A673 (cell line): Measurements from ENCODE around the gene TRERF1. TPM values are rescaled to one million over a fixed set of nuclear protein-coding genes. Genes with fewer than 3 reads are reported as not detected.

Experiments used
- BruUV-seq: library from RNA; stranded (reverse); fragments of 400-500 nt; replicated peaks from 2 replicates; lab custom pipeline; 2021; lab: Mats Ljungman, UMichigan
- CTCF ChIA-PET: fragments of 300-600 bp; sonication (Branson Sonifier 250); formaldehyde crosslinking; loops from one replicate; lab custom pipeline; 2022; ENCODE audit warnings: antibody characterized with exemption; lab: Charles Lee
- POLR2A ChIA-PET: fragments of 300-600 bp; sonication (Branson Sonifier 250); formaldehyde crosslinking; loops from one replicate; lab custom pipeline; 2022; ENCODE audit warnings: antibody characterized with exemption; ENCODE audit not compliant: low non-redundant PET; lab: Charles Lee
- DNase-seq: peaks from one replicate; pipeline ENCODE4 v3.0.0-alpha.2; 2015; ENCODE audit warnings: low spot score
- H3K27ac ChIP-seq: fragments of 200-600 bp; sonication (generic); 2 replicates; pipeline ENCODE4 v1.5.1; 2016; ENCODE audit warnings: mixed run types, low read depth, mild to moderate bottlenecking, mixed read lengths, antibody characterized with exemption, low read length; ENCODE audit not compliant: poor library complexity, severe bottlenecking
- H3K27me3 ChIP-seq: fragments of 200-600 bp; sonication (generic); replicated peaks from 2 replicates; pipeline ENCODE4 v1.6.1; 2017; ENCODE audit warnings: mixed run types, low read depth, mild to moderate bottlenecking, mixed read lengths, antibody characterized with exemption, low read length; ENCODE audit not compliant: insufficient read depth, poor library complexity
- H3K36me3 ChIP-seq: fragments of 200-600 bp; sonication (generic); 2 replicates; pipeline ENCODE4 v1.6.1; 2016; ENCODE audit warnings: mixed run types, mild to moderate bottlenecking, mixed read lengths, antibody characterized with exemption, low read length; ENCODE audit not compliant: insufficient read depth, poor library complexity, severe bottlenecking
- H3K4me1 ChIP-seq: fragments of 200-600 bp; sonication (generic); 2 replicates; pipeline ENCODE4 v1.6.1; 2017; ENCODE audit warnings: mixed run types, mild to moderate bottlenecking, mixed read lengths, antibody characterized with exemption, low read length; ENCODE audit not compliant: insufficient read depth, poor library complexity, severe bottlenecking
- H3K4me3 ChIP-seq: fragments of 200-600 bp; sonication (generic); 2 replicates; pipeline ENCODE4 v1.5.1; 2016; ENCODE audit warnings: low read depth, mixed run types, mild to moderate bottlenecking, mixed read lengths, low read length; ENCODE audit not compliant: poor library complexity, severe bottlenecking
- H3K9me3 ChIP-seq: fragments of 200-600 bp; sonication (generic); 2 replicates; pipeline ENCODE4 v1.6.1; 2016; ENCODE audit warnings: mixed run types, low read depth, mild to moderate bottlenecking, mixed read lengths, antibody characterized with exemption, low read length; ENCODE audit not compliant: poor library complexity, severe bottlenecking
- EZH2 ChIP-seq: fragments of 200-600 bp; sonication (generic); IDR thresholded peaks from 2 replicates; pipeline ENCODE4 v1.6.1; 2017; ENCODE audit warnings: borderline replicate concordance, low read depth, mild to moderate bottlenecking, mixed read lengths, antibody characterized with exemption, low read length; ENCODE audit not compliant: poor library complexity, severe bottlenecking
- intact Hi-C: fragments of 100-400 bp; cut with micrococcal nuclease; formaldehyde crosslinking; loops from one replicate; pipeline ENCODE4 v1.10.0; 2022; ENCODE audit not compliant: unreplicated experiment
- total RNA-seq: library from RNA; stranded (reverse); gene quantifications from 2 replicates; pipeline ENCODE4 v1.2.3, GENCODE V29; 2021
- TF ChIP-seq, protein P1 (sequence below): fragments of 300-800, 200-600 bp; sonication (generic); conservative IDR thresholded peaks from 2 replicates; pipeline ENCODE4 v1.5.1; 2017; ENCODE audit warnings: low read depth, mild to moderate bottlenecking, antibody characterized with exemption, low read length, moderate library complexity, mixed read lengths

Gene TRERF1
- total RNA-seq, 1 experiment from 2014 or later: 9.5 TPM

DNA sequence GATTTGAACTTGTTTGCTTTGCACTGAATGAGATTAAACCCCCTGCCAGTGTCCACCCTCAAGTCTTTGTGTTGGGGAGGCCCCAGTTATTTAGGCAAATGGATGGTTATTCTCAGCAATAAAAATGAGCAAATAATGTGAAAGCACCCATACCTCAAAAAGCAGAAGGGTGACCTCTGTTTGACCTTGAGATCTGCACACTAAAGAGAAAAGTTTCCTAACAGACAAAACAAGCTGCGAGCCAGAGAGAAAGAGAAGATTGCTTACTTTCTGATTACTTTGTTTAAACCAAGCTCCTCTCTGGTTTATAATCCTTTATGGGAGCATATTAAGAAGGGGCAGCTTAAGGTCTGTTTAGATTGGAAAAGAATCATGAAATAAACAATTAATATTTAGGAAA, 30.4 kb upstream of the TRERF1 start:
- H3K27me3 ChIP-seq: no peaks in the 10 kb centered on the region
- intact Hi-C loops: no loop called here
- no peaks in the 10 kb centered on the region for H3K9me3 ChIP-seq

DNA sequence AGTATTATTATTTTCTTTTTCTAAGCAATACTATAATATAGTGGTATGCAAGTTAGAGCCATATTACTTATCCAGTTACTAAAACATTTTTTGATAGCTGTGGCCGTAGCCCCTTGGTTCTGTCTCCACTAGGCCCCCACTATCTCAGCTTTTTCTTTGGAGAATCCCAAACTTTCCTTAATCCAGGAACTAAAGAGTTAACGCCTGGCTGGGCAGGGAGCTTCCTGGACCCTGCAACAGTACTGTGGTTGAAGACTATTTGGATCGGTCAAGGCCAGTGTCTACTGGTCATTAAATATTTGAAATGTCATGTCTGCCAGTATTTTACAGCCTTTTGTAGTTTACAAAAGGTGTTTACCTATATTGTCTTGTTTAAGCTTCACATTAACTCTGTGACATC, 20.0 kb upstream of the TRERF1 start:
- intact Hi-C loops: no loop called here
- no TSS peak for BruUV-seq
- Histone ChIP-seq H3K4me1 (no peaks in the 10 kb centered on the region), H3K4me3 (no peak overlapping the region), H3K27me3 (no peaks in the 10 kb centered on the region), H3K9me3 (no peaks in the 10 kb centered on the region), H3K27ac (no peak overlapping the region), H3K36me3 (no peaks in the 10 kb centered on the region)
- DNase-seq: no peak
- CTCF ChIA-PET: no interaction called here
- POLR2A ChIA-PET: interaction anchor here (0.6 kb wide), 1 partner anchor 107 kb away, joined by 3 read pairs; no protein-coding TSS in a partner anchor
- TF ChIP-seq, protein P1, sequence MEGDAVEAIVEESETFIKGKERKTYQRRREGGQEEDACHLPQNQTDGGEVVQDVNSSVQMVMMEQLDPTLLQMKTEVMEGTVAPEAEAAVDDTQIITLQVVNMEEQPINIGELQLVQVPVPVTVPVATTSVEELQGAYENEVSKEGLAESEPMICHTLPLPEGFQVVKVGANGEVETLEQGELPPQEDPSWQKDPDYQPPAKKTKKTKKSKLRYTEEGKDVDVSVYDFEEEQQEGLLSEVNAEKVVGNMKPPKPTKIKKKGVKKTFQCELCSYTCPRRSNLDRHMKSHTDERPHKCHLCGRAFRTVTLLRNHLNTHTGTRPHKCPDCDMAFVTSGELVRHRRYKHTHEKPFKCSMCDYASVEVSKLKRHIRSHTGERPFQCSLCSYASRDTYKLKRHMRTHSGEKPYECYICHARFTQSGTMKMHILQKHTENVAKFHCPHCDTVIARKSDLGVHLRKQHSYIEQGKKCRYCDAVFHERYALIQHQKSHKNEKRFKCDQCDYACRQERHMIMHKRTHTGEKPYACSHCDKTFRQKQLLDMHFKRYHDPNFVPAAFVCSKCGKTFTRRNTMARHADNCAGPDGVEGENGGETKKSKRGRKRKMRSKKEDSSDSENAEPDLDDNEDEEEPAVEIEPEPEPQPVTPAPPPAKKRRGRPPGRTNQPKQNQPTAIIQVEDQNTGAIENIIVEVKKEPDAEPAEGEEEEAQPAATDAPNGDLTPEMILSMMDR: no peak
- TF ChIP-seq EZH2: no peak

More for the DNA sequence above, 30.4 kb upstream of the TRERF1 start:
- H3K27ac ChIP-seq: no peak overlapping the region
- ChIA-PET CTCF (no interaction called here), POLR2A (no interaction called here)
- no peaks in the 10 kb centered on the region for H3K4me1 ChIP-seq
- no TSS peak for BruUV-seq
- TF ChIP-seq, protein P1: no peak
- no peak for TF ChIP-seq EZH2
- no peak overlapping the region for H3K4me3 ChIP-seq
- no peak for DNase-seq
- H3K36me3 ChIP-seq: no peaks in the 10 kb centered on the region

DNA sequence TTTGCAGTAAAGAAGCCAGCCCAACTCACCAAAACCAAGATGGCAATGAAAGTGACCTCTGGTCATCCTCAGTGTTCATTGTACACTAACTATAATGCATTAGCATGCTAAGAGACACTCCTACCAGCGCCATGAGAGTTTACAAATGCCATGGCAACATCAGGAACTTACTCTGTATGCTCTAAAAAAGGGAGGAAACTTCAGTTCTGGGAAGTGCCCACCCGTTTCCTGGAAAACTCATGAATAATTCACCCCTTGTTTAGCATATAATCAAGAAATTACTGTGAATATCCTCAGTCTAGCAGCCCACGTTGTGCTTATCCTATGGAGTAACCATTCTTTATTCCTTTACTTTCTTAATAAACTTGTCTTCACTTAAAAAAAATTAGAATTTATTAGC, 19.4 kb upstream of the TRERF1 start:
- DNase-seq: peak; percentile 26
- CTCF ChIA-PET: no interaction called here
- POLR2A ChIA-PET: no interaction called here
- no TSS peak for BruUV-seq
- H3K27ac ChIP-seq: no peak overlapping the region
- H3K36me3 ChIP-seq: no peaks in the 10 kb centered on the region
- H3K4me3 ChIP-seq: no peak overlapping the region
- no peaks in the 10 kb centered on the region for H3K9me3 ChIP-seq
- H3K27me3 ChIP-seq: no peaks in the 10 kb centered on the region
- H3K4me1 ChIP-seq: no peaks in the 10 kb centered on the region
- intact Hi-C loops: no loop called here
- no peak for TF ChIP-seq EZH2
- TF ChIP-seq, protein P1: no peak
